ENCODE results near the gene UQCRHL. TPM values are rescaled to one million over a fixed set of nuclear protein-coding genes. Genes with fewer than 3 reads are reported as not detected.
"Not testable (repeated sequence)": the region's sequence is repeated elsewhere in the genome, so short reads cannot be mapped to it uniquely, and the experiment has no call there.

Gene UQCRHL
- total RNA-seq = 1 to 10 TPM; 1.9 to 2.0 TPM

GRCh38 chr1:15807549-15807948 is at the start of gene UQCRHL:
Gene UQCRHL, minus strand, starts transcription at chr1:15807649. Its CDS starts 0 bp downstream, at chr1:15807649.
- not testable (repeated sequence) for H3K9me3 Mint-ChIP-seq, H3K27me3 Mint-ChIP-seq, H3K36me3 Mint-ChIP-seq, DNase-seq, H3K27ac Mint-ChIP-seq, H3K4me1 Mint-ChIP-seq, H3K4me3 Mint-ChIP-seq

- Mint-ChIP-seq H3K4me1 (peaks cover 31% of the 10 kb centered on the region), H3K27me3 (no peaks in the 10 kb centered on the region), H3K36me3 (peaks cover 5% of the 10 kb centered on the region), H3K27ac (no peak overlapping the region), H3K4me3 (no peak overlapping the region), H3K9me3 (no peaks in the 10 kb centered on the region)
- no peak for DNase-seq
These were observed 49.4 kb upstream of the UQCRHL start for GRCh38 chr1:15856888-15857287.

- peaks cover 44% of the 10 kb centered on the region for H3K4me1 Mint-ChIP-seq
- H3K4me3 Mint-ChIP-seq = no peak overlapping the region
- H3K36me3 Mint-ChIP-seq = peaks cover 18% of the 10 kb centered on the region
- DNase-seq = no peak
- H3K9me3 Mint-ChIP-seq = no peaks in the 10 kb centered on the region
- no peaks in the 10 kb centered on the region for H3K27me3 Mint-ChIP-seq
- no peak overlapping the region for H3K27ac Mint-ChIP-seq
These were observed 45.4 kb upstream of the UQCRHL start for GRCh38 chr1:15852828-15853302.

GRCh38 chr1:15852036-15852827 is 44.8 kb upstream of the UQCRHL start:
- Mint-ChIP-seq H3K4me3 (no peak overlapping the region), H3K36me3 (peaks cover 18% of the 10 kb centered on the region)

GRCh38 chr1:15851210-15852035 is 44.0 kb upstream of the UQCRHL start:
- Mint-ChIP-seq H3K9me3 (no peaks in the 10 kb centered on the region), H3K27ac (peak overlapping the region; percentile 58), H3K4me3 (peak overlapping the region; percentile 51), H3K27me3 (no peaks in the 10 kb centered on the region), H3K4me1 (peaks cover 43% of the 10 kb centered on the region), H3K36me3 (peaks cover 18% of the 10 kb centered on the region)
- no peak for DNase-seq

More at GRCh38 chr1:15852036-15852827, 44.8 kb upstream of the UQCRHL start:
- Mint-ChIP-seq H3K9me3 (no peaks in the 10 kb centered on the region), H3K27me3 (no peaks in the 10 kb centered on the region), H3K27ac (no peak overlapping the region), H3K4me1 (peaks cover 44% of the 10 kb centered on the region)
- no peak for DNase-seq

GRCh38 chr1:15850471-15851001 is 43.1 kb upstream of the UQCRHL start:
- Mint-ChIP-seq H3K9me3 (no peaks in the 10 kb centered on the region), H3K4me3 (peak overlapping the region; percentile 77), H3K36me3 (peaks cover 18% of the 10 kb centered on the region), H3K4me1 (peaks cover 50% of the 10 kb centered on the region), H3K27me3 (no peaks in the 10 kb centered on the region), H3K27ac (peak overlapping the region; percentile 36)
- DNase-seq = no peak

GRCh38 chr1:15849775-15850324 is 42.4 kb upstream of the UQCRHL start:
- H3K36me3 Mint-ChIP-seq = peaks cover 18% of the 10 kb centered on the region
- H3K9me3 Mint-ChIP-seq = no peaks in the 10 kb centered on the region
- peaks cover 53% of the 10 kb centered on the region for H3K4me1 Mint-ChIP-seq
- no peaks in the 10 kb centered on the region for H3K27me3 Mint-ChIP-seq
- peak; percentile 23 for DNase-seq
- H3K4me3 Mint-ChIP-seq = peak overlapping the region; percentile 98
- peak overlapping the region; percentile 96 for H3K27ac Mint-ChIP-seq

- H3K27ac Mint-ChIP-seq = peak overlapping the region; percentile 96
- H3K36me3 Mint-ChIP-seq = peaks cover 18% of the 10 kb centered on the region
- H3K4me3 Mint-ChIP-seq = peak overlapping the region; percentile 98
- H3K9me3 Mint-ChIP-seq = no peaks in the 10 kb centered on the region
- H3K4me1 Mint-ChIP-seq = peaks cover 49% of the 10 kb centered on the region
- peak; percentile 75 for DNase-seq
- no peaks in the 10 kb centered on the region for H3K27me3 Mint-ChIP-seq
These were observed 41.7 kb upstream of the UQCRHL start for GRCh38 chr1:15848929-15849774.

GRCh38 chr1:15848143-15848928 is 40.9 kb upstream of the UQCRHL start:
- Mint-ChIP-seq H3K4me3 (peak overlapping the region; percentile 98), H3K27ac (peak overlapping the region; percentile 96), H3K36me3 (peaks cover 18% of the 10 kb centered on the region), H3K9me3 (no peaks in the 10 kb centered on the region), H3K27me3 (no peaks in the 10 kb centered on the region), H3K4me1 (peaks cover 56% of the 10 kb centered on the region)
- DNase-seq = peak; percentile 59

- Mint-ChIP-seq H3K36me3 (peaks cover 18% of the 10 kb centered on the region), H3K4me3 (peak overlapping the region; percentile 94), H3K27ac (peak overlapping the region; percentile 80), H3K4me1 (peaks cover 55% of the 10 kb centered on the region), H3K27me3 (no peaks in the 10 kb centered on the region), H3K9me3 (no peaks in the 10 kb centered on the region)
- no peak for DNase-seq
These were observed 40.4 kb upstream of the UQCRHL start for GRCh38 chr1:15847893-15848142.

GRCh38 chr1:15847100-15847892 is 39.8 kb upstream of the UQCRHL start, which contains the start of gene SPEN:
Gene SPEN, plus strand, starts transcription at chr1:15847707. Its CDS starts 361 bp downstream, at chr1:15848068.
- peak within 1 kb of the TSS; percentile 98 for H3K4me3 Mint-ChIP-seq
- H3K36me3 Mint-ChIP-seq = peaks cover 18% of the 10 kb centered on the region
- H3K27ac Mint-ChIP-seq = peak within 1 kb of the TSS; percentile 96
- H3K9me3 Mint-ChIP-seq = no peaks in the 10 kb centered on the region
- H3K27me3 Mint-ChIP-seq = no peaks in the 10 kb centered on the region
- H3K4me1 Mint-ChIP-seq = peaks cover 52% of the 10 kb centered on the region
- DNase-seq = peak; percentile 100

GRCh38 chr1:15846056-15846455 is 38.6 kb upstream of the UQCRHL start:
- DNase-seq, H3K9me3 Mint-ChIP-seq, H3K27me3 Mint-ChIP-seq: not testable (repeated sequence)
- Mint-ChIP-seq H3K36me3 (peaks cover 18% of the 10 kb centered on the region), H3K27ac (peak overlapping the region; percentile 95), H3K4me1 (peaks cover 40% of the 10 kb centered on the region), H3K4me3 (peak overlapping the region; percentile 94)
